Astrocyte of the cerebellum (primary cell): ENCODE data around the gene ACOT11.

Experiments used
- DNase-seq: peaks from one replicate; pipeline ENCODE4 v3.0.0-alpha.2; 2011; ENCODE audit warnings: low read depth
- H3K4me3 ChIP-seq: 2 replicates; pipeline ENCODE4 v1.5.1; 2011; ENCODE audit warnings: mild to moderate bottlenecking, low read depth, low read length, moderate library complexity
- in situ Hi-C: cut with HindIII; loops from 2 replicates; pipeline ENCODE4 v1.10.0; 2017; ENCODE audit warnings: low sequenced_read_pairs
- TF ChIP-seq, protein P1 (sequence below): IDR thresholded peaks from 2 replicates; pipeline ENCODE4 v1.5.1; 2012; ENCODE audit warnings: low read length, low read depth, moderate library complexity, mild to moderate bottlenecking; ENCODE audit errors: missing control alignments

Gene ACOT11

DNA sequence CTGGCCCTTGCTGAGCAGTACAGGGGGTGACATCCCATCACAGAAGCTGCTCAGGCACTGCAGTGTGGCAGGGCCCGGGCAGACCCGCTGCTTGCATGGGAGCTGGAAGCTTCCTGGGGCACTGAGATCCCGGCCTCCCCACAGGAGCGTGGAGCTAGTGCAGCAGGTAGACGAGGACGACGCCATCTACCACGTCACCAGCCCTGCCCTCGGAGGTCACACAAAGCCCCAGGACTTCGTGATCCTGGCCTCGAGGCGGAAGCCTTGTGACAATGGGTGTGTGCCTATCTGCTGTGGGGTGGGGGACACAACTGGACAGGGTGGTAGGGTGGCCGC lies 58.9 kb downstream of the ACOT11 start:
- TF ChIP-seq, protein P1, sequence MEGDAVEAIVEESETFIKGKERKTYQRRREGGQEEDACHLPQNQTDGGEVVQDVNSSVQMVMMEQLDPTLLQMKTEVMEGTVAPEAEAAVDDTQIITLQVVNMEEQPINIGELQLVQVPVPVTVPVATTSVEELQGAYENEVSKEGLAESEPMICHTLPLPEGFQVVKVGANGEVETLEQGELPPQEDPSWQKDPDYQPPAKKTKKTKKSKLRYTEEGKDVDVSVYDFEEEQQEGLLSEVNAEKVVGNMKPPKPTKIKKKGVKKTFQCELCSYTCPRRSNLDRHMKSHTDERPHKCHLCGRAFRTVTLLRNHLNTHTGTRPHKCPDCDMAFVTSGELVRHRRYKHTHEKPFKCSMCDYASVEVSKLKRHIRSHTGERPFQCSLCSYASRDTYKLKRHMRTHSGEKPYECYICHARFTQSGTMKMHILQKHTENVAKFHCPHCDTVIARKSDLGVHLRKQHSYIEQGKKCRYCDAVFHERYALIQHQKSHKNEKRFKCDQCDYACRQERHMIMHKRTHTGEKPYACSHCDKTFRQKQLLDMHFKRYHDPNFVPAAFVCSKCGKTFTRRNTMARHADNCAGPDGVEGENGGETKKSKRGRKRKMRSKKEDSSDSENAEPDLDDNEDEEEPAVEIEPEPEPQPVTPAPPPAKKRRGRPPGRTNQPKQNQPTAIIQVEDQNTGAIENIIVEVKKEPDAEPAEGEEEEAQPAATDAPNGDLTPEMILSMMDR: no peak
- in situ Hi-C loops: no loop called here
- no peak overlapping the region for H3K4me3 ChIP-seq
- no peak for DNase-seq

DNA sequence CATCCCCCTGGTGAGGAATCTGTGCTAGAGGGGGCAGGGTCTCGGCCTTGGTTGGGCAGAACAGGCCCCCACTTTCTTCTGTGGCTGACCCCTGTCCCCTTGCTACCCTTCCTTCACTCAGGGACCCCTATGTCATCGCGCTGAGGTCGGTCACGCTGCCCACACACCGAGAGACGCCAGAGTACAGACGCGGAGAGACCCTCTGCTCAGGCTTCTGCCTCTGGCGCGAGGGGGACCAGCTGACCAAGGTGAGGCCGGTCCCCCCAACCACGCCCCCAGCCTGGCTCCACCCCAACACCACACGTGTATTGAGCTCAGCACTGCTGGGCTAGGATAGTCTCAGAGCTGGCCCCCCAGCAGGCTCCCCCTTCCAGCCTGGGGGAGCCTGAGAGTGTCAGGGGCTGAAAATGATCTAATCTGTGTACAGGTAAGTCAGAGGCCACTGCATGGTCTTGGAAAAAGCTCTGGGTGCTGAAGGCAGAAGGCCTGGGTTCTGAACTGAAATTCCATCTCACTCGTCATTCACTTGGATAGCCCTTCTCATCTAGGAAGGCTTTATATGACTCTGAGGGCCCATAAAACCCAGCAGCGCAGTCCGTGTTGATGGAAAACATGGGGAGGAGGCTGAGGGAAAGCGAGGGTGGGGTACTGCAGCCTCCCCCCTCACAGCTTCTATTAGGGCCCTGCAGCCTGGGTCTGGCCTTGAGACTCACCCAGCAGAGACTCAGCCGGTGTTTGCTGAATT lies 60.0 kb downstream of the ACOT11 start:
- TF ChIP-seq, protein P1: no peak
- in situ Hi-C loops: no loop called here
- H3K4me3 ChIP-seq: no peak overlapping the region
- DNase-seq: no peak

DNA sequence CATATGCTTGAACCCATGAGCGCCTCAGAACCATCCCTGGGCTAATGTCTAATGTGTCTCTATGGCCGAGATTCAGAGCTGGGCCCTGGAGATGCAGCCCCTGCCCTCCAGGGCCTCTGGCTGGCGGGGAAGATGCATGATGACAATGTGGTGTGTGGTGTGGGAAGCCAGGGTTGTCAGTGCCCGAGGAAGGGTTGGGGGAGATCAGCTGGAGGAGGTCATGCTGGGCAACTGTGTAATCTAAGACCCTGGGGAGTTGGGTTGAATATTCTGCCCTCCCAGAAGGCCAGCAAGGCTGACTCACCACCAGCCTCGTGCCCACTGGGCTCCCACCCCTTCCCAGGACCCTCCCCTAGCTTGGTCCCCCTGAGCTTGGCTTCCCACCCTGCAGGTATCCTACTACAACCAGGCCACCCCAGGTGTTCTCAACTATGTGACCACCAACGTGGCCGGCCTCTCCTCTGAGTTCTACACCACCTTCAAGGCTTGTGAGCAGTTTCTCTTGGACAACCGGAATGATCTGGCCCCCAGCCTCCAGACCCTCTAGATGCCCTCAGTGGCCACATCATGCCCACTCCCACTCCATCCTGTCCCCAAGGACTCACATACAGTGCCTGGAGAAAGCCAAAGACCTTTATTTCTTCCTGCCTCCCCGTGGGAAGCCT lies 60.7 kb downstream of the ACOT11 start:
- TF ChIP-seq, protein P1: no peak
- DNase-seq: no peak
- in situ Hi-C loops: no loop called here
- H3K4me3 ChIP-seq: no peak overlapping the region

DNA sequence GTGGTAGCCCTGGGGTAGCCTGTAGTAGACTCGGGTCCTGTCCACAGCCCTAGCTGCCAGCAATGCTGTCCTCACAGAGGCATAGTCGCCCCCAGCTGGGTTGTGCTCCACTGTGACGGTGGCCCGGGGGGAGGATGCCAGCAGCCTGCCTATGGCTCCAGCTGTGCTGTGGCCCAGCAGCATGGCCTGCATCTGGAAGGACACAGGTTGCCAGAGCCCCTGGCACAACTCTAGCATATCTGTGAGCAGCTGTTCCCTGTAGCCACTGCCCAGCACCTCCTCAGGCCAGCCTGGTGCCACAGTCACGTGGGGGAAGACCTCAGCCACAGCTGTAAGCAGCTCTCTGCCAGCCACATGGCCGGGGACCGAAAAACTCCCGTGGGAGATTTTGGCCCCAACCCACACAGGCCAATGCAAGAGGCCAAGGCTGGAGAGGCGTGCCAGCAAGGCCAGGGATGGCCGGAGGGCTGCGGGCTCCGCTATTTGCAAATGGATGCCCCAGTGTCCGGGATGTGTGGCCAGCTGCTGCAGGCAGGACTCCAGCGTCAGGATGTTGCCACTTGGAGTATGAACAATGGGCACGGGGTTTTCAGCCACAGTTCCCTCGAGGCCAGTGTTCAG lies 61.4 kb downstream of the ACOT11 start:
- in situ Hi-C loops: no loop called here
- no peak overlapping the region for H3K4me3 ChIP-seq
- TF ChIP-seq, protein P1: no peak
- no peak for DNase-seq

DNA sequence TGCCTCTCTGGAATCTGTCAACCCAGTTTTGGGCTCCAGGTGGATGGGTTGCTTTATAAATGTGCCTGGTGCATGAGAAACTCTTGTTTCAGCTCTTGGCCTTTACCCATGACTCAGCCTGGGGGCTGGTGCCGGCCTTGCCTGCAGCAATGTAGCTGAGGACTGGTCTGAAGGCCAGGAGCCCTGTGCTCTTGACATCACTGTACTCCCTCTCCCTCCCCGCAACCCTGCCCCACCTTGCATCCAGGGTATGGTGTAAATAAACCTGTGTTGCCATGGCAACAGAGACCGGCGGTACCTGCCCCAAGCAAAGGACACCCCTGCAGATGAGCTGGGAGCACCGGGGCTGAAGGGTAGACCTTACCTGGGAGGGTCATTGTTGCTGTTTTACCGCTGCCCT lies 62.0 kb downstream of the ACOT11 start:
- TF ChIP-seq, protein P1: no peak
- in situ Hi-C loops: no loop called here
- DNase-seq: no peak
- no peak overlapping the region for H3K4me3 ChIP-seq

DNA sequence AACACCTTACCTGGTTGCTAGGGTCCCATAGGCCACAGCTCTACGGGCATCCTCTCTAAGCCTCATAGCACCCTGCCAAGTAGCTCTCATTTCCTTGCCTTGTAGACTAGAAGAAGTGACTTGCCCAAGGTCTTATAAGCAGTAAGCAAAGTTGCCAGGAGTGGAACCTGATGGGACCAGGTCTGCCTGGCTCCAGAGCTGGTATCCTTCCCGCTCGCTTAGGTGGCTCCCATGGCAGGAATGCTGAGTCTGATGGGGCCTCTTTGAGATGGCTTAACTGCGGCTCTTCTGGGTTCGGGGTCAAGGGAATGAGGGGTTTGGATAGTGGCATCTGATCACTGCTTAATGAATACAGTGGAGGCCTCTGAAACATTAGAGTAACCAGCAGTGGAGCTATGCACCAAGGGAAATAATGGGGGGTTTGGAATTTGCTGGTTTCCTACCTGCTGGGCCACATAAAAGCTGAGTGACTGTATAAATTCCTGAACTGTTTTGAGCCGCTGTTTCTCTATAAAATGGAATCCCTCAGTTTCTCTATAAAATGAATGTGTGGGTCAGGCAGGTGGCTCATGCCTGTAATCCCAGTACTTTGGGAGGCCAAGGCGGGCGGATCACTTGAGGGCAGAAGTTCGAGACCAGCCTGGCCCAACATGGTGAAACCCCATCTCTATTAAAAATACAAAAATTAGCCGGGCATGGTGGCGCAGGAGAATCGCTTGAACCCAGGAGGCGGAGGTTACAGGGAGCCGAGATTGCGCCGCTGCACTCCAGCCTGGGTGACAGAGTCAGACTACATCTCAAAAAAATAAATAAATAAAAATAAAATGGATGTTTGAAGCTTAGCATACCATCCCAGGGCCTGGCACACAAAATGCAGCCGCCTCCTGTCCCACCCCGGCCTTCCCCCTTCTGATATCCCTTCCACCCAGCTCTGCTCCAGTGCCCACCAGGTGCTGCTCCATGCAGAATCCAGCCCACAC lies 62.9 kb downstream of the ACOT11 start:
- peak; percentile 57 for DNase-seq
- in situ Hi-C loops: no loop called here
- TF ChIP-seq, protein P1: no peak
- no peak overlapping the region for H3K4me3 ChIP-seq
